GM21360 (cell line): ENCODE results near the gene ATP2A3.
"Not testable (repeated sequence)": the region's sequence is repeated elsewhere in the genome, so short reads cannot be mapped to it uniquely, and the experiment has no call there.

Experiments
- ATAC-seq: cut with Tn5 transposase; IDR thresholded peaks from one replicate; pipeline ENCODE4 v1.9.1; 2021; ENCODE audit warnings: mild to moderate bottlenecking, moderate library complexity; ENCODE audit not compliant: unreplicated experiment

ATP2A3 gene

DNA sequence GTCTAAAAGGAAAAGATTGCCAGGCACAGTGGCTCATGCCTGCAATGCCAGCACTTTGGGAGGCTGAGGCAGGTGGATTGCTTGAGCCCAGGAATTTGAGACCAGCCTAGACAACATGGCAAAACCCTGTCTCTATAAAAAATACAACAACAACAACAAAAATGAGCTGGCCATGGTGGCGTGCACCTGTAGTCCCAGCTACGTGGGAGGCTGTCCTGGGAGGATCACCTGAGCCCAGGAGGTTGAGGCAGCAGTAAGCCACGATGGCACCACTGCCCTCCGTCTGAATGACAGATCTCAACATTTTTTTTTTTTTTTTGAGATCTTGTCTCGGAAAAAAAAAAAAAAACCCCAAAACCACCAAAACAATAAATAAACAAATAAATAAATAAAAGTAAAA lies 28.1 kb upstream of the ATP2A3 start:
- ATAC-seq: no peak

DNA sequence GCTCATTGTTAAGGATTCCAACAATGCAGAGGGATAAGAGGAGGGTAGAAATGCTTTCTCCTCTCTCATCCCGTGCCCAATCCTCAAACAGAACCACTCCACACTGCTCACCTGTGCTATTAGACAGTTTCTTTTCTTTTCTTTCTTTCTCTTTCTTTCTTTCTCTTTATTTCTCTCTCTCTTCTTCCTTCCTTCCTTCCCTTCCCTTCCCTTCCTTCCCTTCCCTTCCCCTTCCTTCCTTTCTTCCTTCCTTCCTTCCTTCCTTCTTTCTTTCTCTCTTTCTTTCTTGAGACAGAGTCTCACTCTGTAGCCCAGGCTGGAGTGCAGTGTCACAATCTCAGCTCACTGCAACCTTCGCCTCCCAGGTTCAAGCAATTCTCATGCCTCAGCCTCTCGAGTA lies 27.5 kb upstream of the ATP2A3 start:
- not testable (repeated sequence) for ATAC-seq

DNA sequence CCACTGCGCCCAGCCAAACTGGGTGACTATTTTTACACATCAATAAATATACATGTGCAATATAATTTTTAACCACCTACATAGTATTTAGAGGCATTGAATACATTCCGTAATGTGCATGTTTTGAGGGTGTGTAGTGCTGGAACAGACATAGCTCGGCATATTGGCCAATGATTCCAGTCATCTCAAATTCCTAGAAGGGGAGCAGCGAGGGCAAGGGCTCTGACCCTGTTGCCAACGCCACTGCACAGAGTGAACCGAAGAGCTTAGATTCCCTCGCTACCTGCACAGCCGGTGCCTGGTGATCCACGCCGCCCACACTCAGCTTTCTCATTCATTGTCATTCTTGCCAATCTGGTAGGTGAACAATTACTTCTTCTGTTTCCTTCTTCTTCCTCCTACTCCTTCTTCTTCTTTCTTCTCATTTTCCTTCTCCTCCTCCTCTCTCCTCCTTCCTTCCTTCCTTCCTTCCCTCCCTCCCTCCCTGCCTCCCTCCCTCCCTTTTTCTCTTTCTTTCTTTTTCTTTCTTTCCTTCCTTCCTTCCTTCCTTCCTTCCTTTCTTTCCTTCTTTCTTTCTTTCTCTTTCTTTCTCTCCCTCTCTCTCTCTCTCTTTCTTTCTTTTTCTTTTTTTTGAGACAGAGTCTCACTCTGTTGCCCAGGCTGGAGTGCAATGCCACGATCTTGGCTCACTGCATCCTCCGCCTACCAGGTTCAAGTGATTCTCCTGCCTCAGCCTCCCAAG lies 26.3 kb upstream of the ATP2A3 start:
- ATAC-seq: no peak

DNA sequence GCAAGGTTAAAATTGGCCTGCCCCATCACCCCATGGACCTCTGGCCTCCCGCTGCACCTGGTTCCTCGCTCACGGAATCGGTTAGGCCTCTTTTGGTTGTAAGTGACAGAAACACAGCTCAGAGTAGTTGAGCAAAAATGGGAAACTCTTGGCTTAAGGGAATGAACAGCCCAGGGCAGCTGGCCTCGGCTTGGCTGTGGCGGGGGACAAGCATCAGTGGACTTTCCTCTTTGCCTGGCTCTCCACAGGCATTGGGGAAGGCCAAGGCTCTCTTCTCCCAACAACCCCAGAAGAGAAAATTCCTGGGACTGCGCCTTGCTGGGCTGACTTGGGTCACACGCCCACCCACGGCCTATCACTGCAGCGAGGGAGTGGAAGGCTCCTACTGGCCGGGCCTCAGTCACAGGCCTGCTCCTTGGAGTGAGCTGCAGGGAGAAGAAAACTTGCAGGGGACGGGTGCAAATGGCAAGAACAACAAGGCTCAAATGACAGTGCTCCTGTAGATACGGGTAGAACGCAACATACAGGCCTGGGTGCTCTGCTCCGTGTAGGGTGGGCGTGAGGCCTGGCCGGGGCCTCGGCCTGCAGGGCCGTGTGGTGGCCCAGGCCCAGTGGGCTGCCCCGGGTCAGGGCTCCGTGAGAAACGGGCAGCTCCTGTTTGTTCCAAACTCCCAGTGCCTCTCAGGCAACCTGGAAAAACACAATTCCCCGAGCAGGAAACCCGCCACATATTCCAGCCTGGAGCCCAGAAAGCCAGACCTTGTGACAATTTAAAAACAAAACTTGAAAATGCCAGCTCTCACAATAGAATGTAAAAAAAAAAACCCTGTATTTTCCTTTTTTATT lies 25.0 kb upstream of the ATP2A3 start:
- no peak for ATAC-seq

DNA sequence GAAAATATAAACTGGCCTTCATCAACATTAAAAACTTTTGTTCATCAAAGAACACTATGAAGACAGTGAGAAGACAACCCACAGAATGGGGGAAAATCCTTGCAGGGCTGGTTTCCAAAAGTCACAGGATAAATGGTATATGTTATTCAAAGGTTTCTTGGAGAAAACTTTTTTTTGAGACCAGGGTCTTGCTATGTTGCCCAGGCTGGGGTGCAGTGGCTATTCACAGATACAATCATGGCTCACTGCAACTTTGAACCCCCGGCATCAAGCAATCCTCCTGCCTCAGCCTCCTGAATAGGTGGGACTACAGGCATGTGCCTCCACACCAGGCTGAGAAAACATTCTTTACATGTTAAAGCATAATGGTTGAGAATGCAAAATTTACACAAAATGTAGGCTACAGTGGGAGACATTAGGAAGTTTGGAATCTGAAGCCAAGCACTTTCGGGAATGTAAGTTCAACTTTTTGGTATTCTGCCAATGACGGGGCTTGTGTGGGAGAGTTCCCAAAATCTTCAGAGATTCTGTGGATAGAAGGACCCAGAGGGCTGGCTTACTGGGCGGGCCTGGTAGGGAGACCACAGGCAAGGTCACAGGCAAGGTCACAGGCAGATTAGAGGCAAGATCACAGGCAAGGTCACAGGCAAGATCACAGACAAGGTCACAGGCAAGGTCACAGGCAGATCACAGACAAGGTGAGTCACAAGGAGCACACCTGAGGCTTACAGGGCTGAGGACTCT lies 24.2 kb upstream of the ATP2A3 start:
- ATAC-seq: no peak

DNA sequence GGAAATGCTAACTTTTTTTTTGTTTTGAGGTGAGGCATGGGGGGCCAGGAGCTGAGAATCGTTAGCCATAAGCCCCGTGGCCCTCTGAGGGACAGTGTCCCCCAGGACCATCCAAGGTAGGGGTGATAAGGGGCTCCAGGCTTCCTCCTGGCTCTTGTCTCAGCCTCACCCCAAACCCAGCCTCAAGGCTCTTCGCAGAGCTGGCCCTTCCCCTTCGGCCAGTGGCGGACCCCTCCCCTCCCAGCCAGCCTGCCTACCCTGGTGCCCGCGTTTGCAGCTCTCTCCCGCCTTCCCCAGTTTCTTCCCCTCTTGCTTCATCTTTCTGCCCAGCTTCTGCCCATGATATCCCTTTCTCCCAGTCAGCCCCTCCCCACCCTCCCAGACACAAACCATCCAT lies 22.7 kb upstream of the ATP2A3 start:
- no peak for ATAC-seq

DNA sequence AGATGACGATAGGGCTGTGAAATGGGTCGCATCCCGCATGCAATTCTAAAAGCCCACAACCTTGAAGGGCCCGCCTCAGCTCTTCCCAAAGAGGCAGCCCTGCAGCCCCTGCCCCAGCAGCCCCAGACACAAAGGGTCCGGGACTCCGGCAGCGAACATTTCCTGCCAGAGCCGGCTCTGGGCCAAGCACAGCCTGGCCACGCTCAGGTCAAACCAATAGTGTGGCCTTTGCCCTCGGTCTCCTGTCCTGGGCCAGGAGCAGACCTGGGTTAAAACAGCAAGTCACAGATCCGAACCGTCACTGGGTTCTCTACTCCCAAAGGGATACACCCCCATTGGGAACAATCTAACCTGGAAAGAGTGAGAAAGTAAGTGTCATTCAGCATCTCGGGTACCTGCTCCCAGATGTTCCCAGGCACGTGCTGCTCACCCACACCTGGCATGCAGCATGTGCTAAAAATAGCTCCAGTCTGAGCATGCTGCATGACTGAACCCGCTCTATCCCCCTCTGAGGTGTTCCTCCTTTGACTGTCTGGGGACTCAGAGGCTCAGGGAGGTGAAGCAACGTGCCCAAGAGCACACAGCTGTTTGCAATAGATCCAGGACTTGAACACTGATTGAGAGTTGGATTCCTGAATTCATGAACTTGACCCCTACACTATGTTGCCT lies 22.2 kb upstream of the ATP2A3 start:
- no peak for ATAC-seq

DNA sequence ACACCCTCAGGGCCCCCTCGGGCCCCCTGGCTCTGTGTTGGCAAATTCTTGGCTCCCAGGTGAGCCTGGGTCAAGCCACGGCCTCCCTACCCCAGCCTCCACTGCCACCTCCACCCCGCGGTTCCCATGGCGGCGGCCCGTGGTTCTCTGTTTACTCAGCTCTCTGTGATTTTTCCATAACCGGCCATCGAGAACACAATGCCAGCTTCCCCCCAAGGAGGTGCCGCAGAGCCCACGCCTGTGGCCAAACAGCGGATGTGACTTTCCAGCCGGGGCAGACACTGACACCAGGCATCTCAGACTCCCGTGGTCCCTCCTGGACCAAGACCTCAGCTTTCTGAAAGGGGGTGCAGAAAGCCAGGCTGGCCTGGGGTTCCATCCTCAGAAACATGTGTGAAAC lies 21.6 kb upstream of the ATP2A3 start:
- no peak for ATAC-seq

DNA sequence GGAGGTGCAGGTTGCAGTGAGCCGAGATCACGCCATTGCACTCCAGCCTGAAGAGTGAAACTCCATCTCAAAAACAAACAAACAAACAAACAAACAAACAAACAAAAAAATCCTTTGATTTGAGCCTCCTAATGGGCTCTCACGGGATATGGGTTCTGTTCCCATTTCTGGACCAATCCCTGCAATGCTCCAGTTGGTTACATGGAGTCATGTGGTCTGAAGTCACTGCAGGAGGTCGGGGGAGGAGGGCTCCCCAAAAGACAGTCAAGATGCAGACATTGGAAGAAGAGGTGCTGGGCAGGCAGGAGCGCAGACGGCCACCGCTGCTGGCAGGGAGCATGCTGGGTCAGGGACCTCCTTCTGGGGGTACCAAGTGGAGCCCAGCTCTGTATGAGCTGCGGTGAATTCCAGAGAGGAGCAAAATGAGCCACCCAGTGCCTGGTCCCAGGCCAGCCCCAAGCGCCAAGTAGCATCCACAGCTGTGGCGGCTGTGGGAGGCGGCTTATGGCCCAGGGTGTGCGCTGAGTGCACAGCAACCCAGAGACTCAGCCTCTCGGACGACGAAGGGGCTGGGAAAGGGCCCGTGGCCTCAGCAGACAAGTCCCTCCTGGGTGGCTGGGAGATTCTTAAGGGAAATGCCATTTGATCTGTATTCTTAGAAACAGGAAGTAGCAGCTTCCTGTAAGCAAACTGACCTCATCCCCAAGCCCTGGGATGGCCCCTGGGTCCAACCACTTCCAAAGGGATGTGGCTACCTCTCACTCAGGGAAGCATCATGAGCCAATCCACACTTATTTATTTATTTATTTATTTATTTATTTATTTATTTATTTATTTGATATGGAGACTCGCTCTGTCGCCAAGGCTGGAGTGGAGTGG lies 19.6 kb upstream of the ATP2A3 start:
- no peak for ATAC-seq

DNA sequence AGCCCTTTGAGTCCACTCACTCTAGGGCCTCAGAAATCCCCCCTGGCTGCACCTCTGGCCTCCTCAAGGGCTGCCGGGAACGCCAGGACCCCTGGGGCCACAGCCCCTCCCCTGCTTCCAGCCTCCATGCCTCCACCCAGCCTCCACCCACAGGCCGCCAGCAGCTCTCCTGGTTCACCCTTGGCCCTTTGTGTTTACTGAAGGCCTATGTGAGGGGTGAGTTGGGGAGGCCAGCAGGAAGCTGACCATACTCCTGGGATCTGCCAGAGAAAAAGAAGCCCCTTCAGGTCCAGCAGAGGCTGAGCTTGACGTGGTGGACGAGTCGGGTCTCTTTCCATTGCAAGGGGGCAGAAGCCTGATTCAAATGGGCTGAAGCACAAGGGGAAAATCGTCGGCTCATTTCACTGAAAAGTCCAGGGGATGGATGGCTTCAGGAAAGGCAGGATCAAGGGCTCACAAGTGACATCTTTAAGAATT lies 18.3 kb upstream of the ATP2A3 start:
- no peak for ATAC-seq

DNA sequence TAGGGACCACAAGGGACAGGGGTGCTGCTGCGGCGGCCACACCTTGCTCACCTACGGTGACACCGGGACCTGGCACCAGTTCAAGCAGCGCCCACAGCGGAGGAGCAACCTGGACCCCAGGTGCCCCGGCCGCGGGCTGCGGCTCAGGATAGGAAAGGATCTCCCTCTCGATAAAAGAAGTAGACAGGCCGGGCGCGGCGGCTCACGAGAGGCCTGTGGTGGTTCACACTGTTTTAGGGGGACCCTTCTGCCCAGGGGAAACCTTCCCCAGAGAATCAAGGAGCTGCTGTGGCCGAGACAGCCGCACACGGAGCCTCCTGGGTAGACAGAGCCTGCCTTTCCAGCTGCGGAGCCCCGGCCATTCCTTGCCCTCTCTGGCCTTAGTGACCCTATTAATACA lies 17.9 kb upstream of the ATP2A3 start:
- no peak for ATAC-seq

DNA sequence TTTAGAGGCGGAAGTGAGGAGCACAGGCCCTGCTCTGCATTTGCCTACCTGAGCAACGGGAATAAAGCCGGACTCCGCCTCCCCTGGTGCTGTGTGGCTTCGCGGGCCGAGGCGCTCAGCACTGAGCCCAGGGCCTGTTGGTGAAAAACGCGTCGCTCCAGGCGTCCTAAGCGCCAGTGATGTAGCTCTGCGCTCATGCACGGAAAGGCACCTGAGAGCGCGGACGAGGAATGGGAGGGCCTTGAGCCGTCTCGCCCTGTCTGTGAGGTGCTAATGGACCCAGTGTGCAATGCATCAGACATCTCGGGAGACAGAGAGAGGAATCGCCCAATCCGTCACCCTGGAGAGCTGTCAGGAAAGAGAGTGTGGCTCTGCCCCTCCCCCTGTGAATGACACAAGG lies 17.2 kb upstream of the ATP2A3 start:
- ATAC-seq: no peak

DNA sequence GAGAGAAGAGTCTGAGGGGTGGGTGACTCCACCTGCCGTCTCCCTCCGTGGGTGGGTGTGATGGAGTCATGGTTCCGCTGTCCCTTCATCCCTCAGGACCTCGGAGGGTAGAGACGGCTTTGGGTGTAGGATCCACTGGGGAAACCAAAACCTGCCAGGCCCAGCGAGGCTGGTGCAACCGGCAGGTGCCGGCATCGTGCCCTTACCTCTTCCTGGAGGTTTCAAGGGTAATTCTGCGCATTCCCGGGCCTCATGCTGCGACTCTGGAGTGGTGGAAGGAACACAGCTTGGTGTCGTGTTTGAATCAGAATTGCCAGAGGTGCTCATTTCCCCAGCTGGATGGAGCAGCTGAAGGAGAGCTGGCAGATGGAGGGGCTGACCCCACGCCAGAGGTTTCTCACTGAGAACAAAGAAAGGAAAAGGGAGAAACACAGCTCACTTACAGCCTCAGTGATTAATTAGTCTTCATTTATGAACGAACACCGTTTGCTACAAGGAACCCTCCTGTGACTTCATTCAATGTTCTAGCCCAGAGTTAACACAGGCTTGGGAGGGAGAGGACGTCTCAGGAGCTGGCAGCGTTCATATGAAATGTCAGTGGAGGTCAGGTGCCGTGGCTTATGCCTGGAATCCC lies 16.3 kb upstream of the ATP2A3 start:
- ATAC-seq: no peak

DNA sequence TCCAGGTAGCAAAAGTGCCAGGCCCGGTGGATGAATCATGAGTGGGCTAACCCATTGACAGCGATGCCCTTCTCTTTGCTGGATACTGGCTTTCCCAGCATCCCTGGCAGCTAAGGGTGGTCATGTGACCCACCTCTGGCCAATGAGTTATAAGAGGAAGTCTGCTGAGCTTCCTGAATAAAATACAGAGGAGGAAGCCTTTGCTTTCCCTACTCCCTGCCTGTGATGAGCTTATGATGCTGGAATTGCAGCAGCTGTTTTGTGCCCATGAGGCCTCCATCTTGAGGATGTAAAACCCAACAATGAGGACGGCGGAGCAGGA lies 15.0 kb upstream of the ATP2A3 start:
- ATAC-seq: no peak

DNA sequence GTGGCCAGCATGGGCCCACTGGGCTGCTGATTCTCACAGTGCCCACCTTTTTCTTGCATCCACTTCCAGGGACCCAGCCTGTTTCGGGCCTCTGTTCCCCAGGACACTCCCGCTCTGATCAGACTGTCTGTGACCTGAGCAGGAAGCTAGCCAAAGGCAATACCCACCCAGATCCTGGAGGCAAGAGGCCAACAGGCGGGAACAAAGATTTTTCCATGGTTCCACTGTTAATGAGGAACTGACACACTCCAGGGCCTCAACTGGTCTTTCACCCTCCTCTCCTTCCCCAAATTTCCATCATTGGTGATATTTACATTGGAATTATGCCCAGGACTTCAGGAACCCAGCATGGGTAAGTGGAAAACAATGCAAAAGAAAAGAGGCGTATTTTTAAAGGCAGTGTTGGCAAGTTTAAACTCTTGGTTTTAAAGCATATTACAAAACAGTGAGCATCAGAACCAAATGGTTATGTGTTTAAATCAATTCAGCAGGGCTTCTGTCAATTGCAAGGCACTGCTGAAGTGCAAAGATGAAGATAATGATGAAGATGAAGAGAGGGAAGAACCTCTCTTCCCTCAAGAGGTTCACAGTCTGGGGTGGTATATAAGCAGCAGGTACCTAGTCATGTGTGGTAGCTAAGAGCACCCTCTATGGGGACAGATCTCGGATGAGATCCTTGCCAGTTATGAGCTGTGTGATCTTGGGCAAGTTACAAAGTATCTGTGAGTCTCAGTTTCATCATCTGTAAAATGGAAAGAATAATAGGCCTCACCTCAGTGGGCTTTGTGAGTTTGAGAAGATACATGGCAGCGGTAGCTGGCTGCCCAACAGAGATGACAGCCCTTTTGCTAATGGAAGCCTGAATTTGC lies 14.4 kb upstream of the ATP2A3 start:
- ATAC-seq: no peak

DNA sequence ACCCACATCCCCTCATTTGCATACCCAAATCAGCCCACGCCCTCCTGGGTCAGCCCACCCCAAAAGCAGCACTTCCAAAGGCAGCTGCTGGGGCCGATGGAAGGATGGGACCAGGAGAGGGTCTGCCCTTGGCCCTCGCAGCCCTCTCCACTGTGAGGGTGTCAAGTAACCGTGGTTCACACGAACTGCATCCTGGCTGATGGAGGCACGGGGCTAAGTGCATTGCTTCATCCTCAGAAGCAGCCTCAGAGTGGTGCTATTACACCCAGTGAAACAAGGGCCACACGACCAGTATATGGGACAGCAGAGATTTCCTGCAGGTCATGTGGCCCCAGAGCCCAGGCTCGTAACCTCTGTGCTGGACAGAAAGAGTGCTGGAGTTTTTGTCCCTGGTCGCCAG lies 13.2 kb upstream of the ATP2A3 start:
- no peak for ATAC-seq

DNA sequence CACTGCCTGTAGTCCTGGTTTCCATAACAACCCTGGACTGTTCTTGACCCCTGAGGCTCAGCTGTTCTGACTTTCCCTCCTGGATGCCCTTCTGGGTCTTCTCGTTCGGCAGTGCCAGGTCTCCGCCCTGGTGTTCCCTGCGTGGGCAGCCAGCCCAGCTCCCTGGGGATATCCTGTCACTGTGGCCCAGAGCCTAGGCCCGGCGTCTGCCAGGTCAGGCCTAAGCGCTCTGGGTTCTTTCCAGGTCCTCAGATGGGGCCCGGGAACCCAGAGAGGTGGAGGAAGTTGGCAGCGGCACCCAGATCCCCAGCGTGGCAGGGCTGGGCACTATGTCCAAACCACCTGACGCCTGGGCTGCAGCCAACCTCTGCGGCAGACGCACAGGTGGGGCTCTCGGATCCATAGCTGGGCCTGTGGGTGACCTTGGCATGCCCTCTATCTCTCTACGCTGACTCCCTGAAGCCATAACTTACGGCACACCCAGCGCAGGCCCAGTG lies 12.5 kb upstream of the ATP2A3 start:
- ATAC-seq: no peak

DNA sequence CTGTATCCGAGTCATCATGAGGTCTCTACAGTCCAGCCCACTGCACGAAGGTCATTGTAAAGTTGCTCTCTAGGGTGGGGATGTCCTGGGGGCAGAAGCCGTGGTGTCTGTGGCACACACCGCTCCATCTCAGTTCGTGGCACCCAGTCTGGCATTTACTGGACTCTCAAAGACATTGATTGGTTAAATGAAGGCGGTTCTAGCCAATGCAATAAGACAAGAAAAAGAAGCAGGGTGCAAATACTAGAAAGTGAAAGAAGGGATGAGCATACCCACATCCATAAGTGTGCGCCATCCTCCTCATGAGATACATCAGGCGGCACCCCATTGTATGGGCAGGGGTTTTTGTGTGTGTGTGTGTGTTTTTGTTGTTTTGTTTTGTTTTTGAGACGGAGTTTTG lies 10.7 kb upstream of the ATP2A3 start:
- ATAC-seq: no peak
